ENCODE results near the gene CD101.

- no peak for TF ChIP-seq ZNF274 (IDR thresholded peaks at IDR 0.05; ENCODE audit: low read depth, low read length)
- TF ChIP-seq YY1 (IDR thresholded peaks at IDR 0.05; ENCODE audit: insufficient read depth, insufficient read length) = no peak
These were observed 32.8 kb upstream of the CD101 start for GRCh38 chr1:116968724-116969123.
